Measurements from ENCODE around the gene CDCA3. TPM values are rescaled to one million over a fixed set of nuclear protein-coding genes. Genes with fewer than 3 reads are reported as not detected.
"Not testable (repeated sequence)": the region's sequence is repeated elsewhere in the genome, so short reads cannot be mapped to it uniquely, and the experiment has no call there.

The CDCA3 gene
- total RNA-seq, 1 experiment from 2014 or later, result 126 TPM

- peak; percentile 73 for DNase-seq (ENCODE audit: low read depth)
Observed at GRCh38 chr12:6872073-6873048, 21.3 kb upstream of the CDCA3 start.

GRCh38 chr12:6871052-6871957, 20.2 kb upstream of the CDCA3 start:
- DNase-seq (ENCODE audit: low read depth), result peak; percentile 78

GRCh38 chr12:6870304-6870703, 19.2 kb upstream of the CDCA3 start:
- peak; percentile 21 for DNase-seq (ENCODE audit: low read depth)

GRCh38 chr12:6869049-6870021, 18.2 kb upstream of the CDCA3 start:
- peak; percentile 70 for DNase-seq (ENCODE audit: low read depth)

- DNase-seq (ENCODE audit: low read depth), result no peak
Observed at GRCh38 chr12:6868211-6869048, 17.3 kb upstream of the CDCA3 start.

GRCh38 chr12:6867413-6868210, 16.5 kb upstream of the CDCA3 start, which contains the start of gene TPI1:
TSS of gene TPI1 (plus strand) at chr12:6867531. CDS start at chr12:6867567, 36 bp downstream.
- DNase-seq (ENCODE audit: low read depth), result peak; percentile 62

- peak; percentile 47 for DNase-seq (ENCODE audit: low read depth)
Observed at GRCh38 chr12:6866920-6867412, 15.9 kb upstream of the CDCA3 start.

GRCh38 chr12:6866163-6866919, 15.3 kb upstream of the CDCA3 start:
- DNase-seq (ENCODE audit: low read depth), result no peak

GRCh38 chr12:6865307-6865706, 14.2 kb upstream of the CDCA3 start:
- DNase-seq (ENCODE audit: low read depth), result not testable (repeated sequence)

GRCh38 chr12:6863586-6864321, 12.7 kb upstream of the CDCA3 start:
- DNase-seq (ENCODE audit: low read depth), result no peak

GRCh38 chr12:6863033-6863432, 11.9 kb upstream of the CDCA3 start:
- DNase-seq (ENCODE audit: low read depth), result no peak

- DNase-seq (ENCODE audit: low read depth), result no peak
Observed at GRCh38 chr12:6861391-6861790, 10.3 kb upstream of the CDCA3 start.

GRCh38 chr12:6860942-6861341, 9.9 kb upstream of the CDCA3 start:
- no peak for DNase-seq (ENCODE audit: low read depth)

- no peak for DNase-seq (ENCODE audit: low read depth)
Observed at GRCh38 chr12:6860116-6860515, 9.0 kb upstream of the CDCA3 start.

GRCh38 chr12:6858799-6859198, 7.7 kb upstream of the CDCA3 start:
- no peak for DNase-seq (ENCODE audit: low read depth)

GRCh38 chr12:6855322-6855721, 4.2 kb upstream of the CDCA3 start:
- DNase-seq (ENCODE audit: low read depth), result no peak

- no peak for DNase-seq (ENCODE audit: low read depth)
Observed at GRCh38 chr12:6854036-6854435, 3.0 kb upstream of the CDCA3 start.

GRCh38 chr12:6853626-6854025, 2.5 kb upstream of the CDCA3 start:
- no peak for DNase-seq (ENCODE audit: low read depth)
